H1 (cell line): ENCODE measurements around the gene MEMO1.
"Not testable (repeated sequence)": the region's sequence is repeated elsewhere in the genome, so short reads cannot be mapped to it uniquely, and the experiment has no call there.

Experiments
- BACH1 ChIP-seq: IDR thresholded peaks from 2 replicates; pipeline ENCODE4 v1.6.1; 2012; ENCODE audit warnings: low read length, improper control_type of control experiment
- BCL11A ChIP-seq, 2 experiments: IDR thresholded peaks; one replicate each; pipeline ENCODE4 v1.6.1; 2011; ENCODE audit warnings: low read depth in 2 of 2, low read length in 2 of 2, mild to moderate bottlenecking in 2 of 2
- CHD7 ChIP-seq: fragments of 300-600 bp; sonication (generic); IDR thresholded peaks from 2 replicates; pipeline ENCODE4 v1.7.1; 2012; ENCODE audit warnings: low read length, moderate library complexity, mild to moderate bottlenecking, inconsistent platforms; ENCODE audit not compliant: insufficient replicate concordance
- CTCF ChIP-seq, 3 experiments: IDR thresholded peaks; 1 replicate in 2 of 3; 2 replicates in 1 of 3; pipeline versions ENCODE4 v1.5.1 to v1.6.1; 2011; ENCODE audit warnings: low read length in 3 of 3, mild to moderate bottlenecking in 3 of 3, inconsistent platforms in 2 of 3, low read depth in 1 of 3, moderate library complexity in 1 of 3; ENCODE audit not compliant: insufficient read depth in 1 of 3; ENCODE audit errors: control extremely low read depth in 1 of 3
- KDM1A ChIP-seq: fragments of 200-600, 300-600 bp; sonication (generic); IDR thresholded peaks from 2 replicates; pipeline ENCODE4 v1.7.1; 2016; ENCODE audit warnings: mild to moderate bottlenecking, low read length, borderline replicate concordance
- MAFK ChIP-seq: IDR thresholded peaks from 2 replicates; pipeline ENCODE4 v1.6.1; 2012; ENCODE audit warnings: low read depth, mild to moderate bottlenecking, improper control_type of control experiment, low read length
- POLR2AphosphoS5 ChIP-seq: IDR thresholded peaks from 2 replicates; pipeline ENCODE4 v1.6.1; 2011; ENCODE audit warnings: low read depth, low read length
- RAD21 ChIP-seq, 2 experiments: IDR thresholded peaks in 1 of 2; conservative IDR thresholded peaks in 1 of 2; 2 replicates each; pipeline ENCODE4 v1.6.1; 2011; ENCODE audit warnings: low read depth in 2 of 2, low read length in 2 of 2, improper control_type of control experiment in 1 of 2, inconsistent platforms in 1 of 2, mild to moderate bottlenecking in 1 of 2, moderate library complexity in 1 of 2
- TAF1 ChIP-seq: IDR thresholded peaks from 2 replicates; pipeline ENCODE4 v1.6.1; 2011; ENCODE audit warnings: mild to moderate bottlenecking, low read depth, low read length

- TF ChIP-seq BACH1; MAFK; CTCF (IDR thresholded peaks at IDR 0.05; ENCODE audit: control extremely low read depth in 1 of 3, insufficient read depth in 1 of 3, low read depth in 1 of 3, low read length in 3 of 3); BCL11A (IDR thresholded peaks at IDR 0.05; ENCODE audit: low read depth in 2 of 2, low read length in 2 of 2); POLR2AphosphoS5; KDM1A; CHD7; TAF1; RAD21 (IDR thresholded peaks at IDR 0.05 in 1 of 2, conservative IDR thresholded peaks at IDR 0.05 in 1 of 2; ENCODE audit: low read depth in 2 of 2, low read length in 2 of 2): not testable (repeated sequence)
Measured at GRCh38 chr2:32054583-32054982, 43.8 kb upstream of the MEMO1 start.
